ENCODE results near the gene LGALS4. TPM values are rescaled to one million over a fixed set of nuclear protein-coding genes. Genes with fewer than 3 reads are reported as not detected.
"Not testable (repeated sequence)": the region's sequence is repeated elsewhere in the genome, so short reads cannot be mapped to it uniquely, and the experiment has no call there.

Gene LGALS4
- total RNA-seq (1 to 10 TPM in 1 of 2 donors, under 1 TPM in 1; 0.51 to 2.9 TPM), polyA plus RNA-seq (100 to 1,000 TPM in 1 of 2 donors, 1 to 10 TPM in 1; 9.1 to 544 TPM)
- long read RNA-seq, donor 1 = 0 reads
- long read RNA-seq, donor 2 = 0 reads

GRCh38 chr19:38812841-38813320, at the start of gene LGALS4:
LGALS4 (minus strand) TSS chr19:38812945; CDS start chr19:38812886, 59 bp downstream.
- DNase-seq (peak in 1 of 2 donors; percentile 36), ATAC-seq (ENCODE audit: low FRiP score) (peak; percentile 13)
- H3K4me1 ChIP-seq (ENCODE audit: control insufficient read depth in 1 of 2, insufficient read depth in 2 of 2, low read length in 2 of 2) = no peaks in the 10 kb centered on the region
- H3K27me3 ChIP-seq (ENCODE audit: control insufficient read depth in 1 of 2, insufficient read depth in 2 of 2, low read length in 1 of 2) = no peaks in the 10 kb centered on the region
- peaks cover 0 to 4% of the 10 kb centered on the region in 2 donors for H3K36me3 ChIP-seq (ENCODE audit: control insufficient read depth in 1 of 2, insufficient read depth in 2 of 2, low read length in 1 of 2)
- no peaks in the 10 kb centered on the region for H3K9me3 ChIP-seq (ENCODE audit: control insufficient read depth, low read length)
- intact Hi-C loops (cut with DNase I) = no loop called here
- H3K4me3 ChIP-seq (ENCODE audit: low read length in 2 of 2) = no peak within 1 kb of the TSS
- 83 to 87% methylated on average over 15 of the region's 15 CpGs for whole genome bisulfite sequencing, 2 donors
- no peak within 1 kb of the TSS for H3K27ac ChIP-seq (ENCODE audit: low read depth in 1 of 2, low read length in 2 of 2)

- DNase-seq (no peak), ATAC-seq (ENCODE audit: low FRiP score) (no peak)
- no peak overlapping the region for H3K4me3 ChIP-seq (ENCODE audit: low read length in 2 of 2)
- intact Hi-C loops (cut with DNase I) = no loop called here
- 96 to 97% methylated on average over 3 of the region's 3 CpGs for WGBS, 2 donors
- H3K4me1 ChIP-seq (ENCODE audit: control insufficient read depth in 1 of 2, insufficient read depth in 2 of 2, low read length in 2 of 2) = no peaks in the 10 kb centered on the region
- no peak overlapping the region for H3K27ac ChIP-seq (ENCODE audit: low read depth in 1 of 2, low read length in 2 of 2)
- no peaks in the 10 kb centered on the region for H3K36me3 ChIP-seq (ENCODE audit: control insufficient read depth in 1 of 2, insufficient read depth in 2 of 2, low read length in 1 of 2)
- no peaks in the 10 kb centered on the region for H3K9me3 ChIP-seq (ENCODE audit: control insufficient read depth, low read length)
- no peaks in the 10 kb centered on the region for H3K27me3 ChIP-seq (ENCODE audit: control insufficient read depth in 1 of 2, insufficient read depth in 2 of 2, low read length in 1 of 2)
Measured at GRCh38 chr19:38861368-38861767, 48.6 kb upstream of the LGALS4 start.

GRCh38 chr19:38859631-38860204, 47.0 kb upstream of the LGALS4 start:
- intact Hi-C loops (cut with DNase I); ATAC-seq (ENCODE audit: low FRiP score); H3K36me3 ChIP-seq (ENCODE audit: control insufficient read depth in 1 of 2, insufficient read depth in 2 of 2, low read length in 1 of 2); H3K4me1 ChIP-seq (ENCODE audit: control insufficient read depth in 1 of 2, insufficient read depth in 2 of 2, low read length in 2 of 2); H3K9me3 ChIP-seq (ENCODE audit: control insufficient read depth, low read length); H3K4me3 ChIP-seq (ENCODE audit: low read length in 2 of 2); H3K27me3 ChIP-seq (ENCODE audit: control insufficient read depth in 1 of 2, insufficient read depth in 2 of 2, low read length in 1 of 2); DNase-seq; H3K27ac ChIP-seq (ENCODE audit: low read depth in 1 of 2, low read length in 2 of 2): not testable (repeated sequence)
- WGBS, 2 donors = 74 to 76% methylated on average over 20 to 21 of the region's 21 CpGs

GRCh38 chr19:38856813-38857212, 44.1 kb upstream of the LGALS4 start:
- H3K36me3 ChIP-seq (ENCODE audit: control insufficient read depth in 1 of 2, insufficient read depth in 2 of 2, low read length in 1 of 2) = no peaks in the 10 kb centered on the region
- intact Hi-C loops (cut with DNase I) = no loop called here
- 78 to 81% methylated on average over 3 of the region's 3 CpGs for WGBS, 2 donors
- H3K4me1 ChIP-seq (ENCODE audit: control insufficient read depth in 1 of 2, insufficient read depth in 2 of 2, low read length in 2 of 2) = no peaks in the 10 kb centered on the region
- H3K9me3 ChIP-seq (ENCODE audit: control insufficient read depth, low read length) = no peaks in the 10 kb centered on the region
- no peak for DNase-seq
- H3K4me3 ChIP-seq (ENCODE audit: low read length in 2 of 2) = no peak overlapping the region
- H3K27me3 ChIP-seq (ENCODE audit: control insufficient read depth in 1 of 2, insufficient read depth in 2 of 2, low read length in 1 of 2) = no peaks in the 10 kb centered on the region
- no peak overlapping the region for H3K27ac ChIP-seq (ENCODE audit: low read depth in 1 of 2, low read length in 2 of 2)
- ATAC-seq (ENCODE audit: low FRiP score) = no peak

- 91 to 94% methylated on average over 22 to 34 of the region's 37 CpGs for WGBS, 2 donors
- intact Hi-C loops (cut with DNase I); H3K4me1 ChIP-seq (ENCODE audit: control insufficient read depth in 1 of 2, insufficient read depth in 2 of 2, low read length in 2 of 2); H3K4me3 ChIP-seq (ENCODE audit: low read length in 2 of 2); H3K36me3 ChIP-seq (ENCODE audit: control insufficient read depth in 1 of 2, insufficient read depth in 2 of 2, low read length in 1 of 2); H3K27ac ChIP-seq (ENCODE audit: low read depth in 1 of 2, low read length in 2 of 2); DNase-seq; H3K9me3 ChIP-seq (ENCODE audit: control insufficient read depth, low read length); ATAC-seq (ENCODE audit: low FRiP score); H3K27me3 ChIP-seq (ENCODE audit: control insufficient read depth in 1 of 2, insufficient read depth in 2 of 2, low read length in 1 of 2): not testable (repeated sequence)
Measured at GRCh38 chr19:38855751-38856150, 43.0 kb upstream of the LGALS4 start.

GRCh38 chr19:38854961-38855360, 42.2 kb upstream of the LGALS4 start:
- H3K4me3 ChIP-seq (ENCODE audit: low read length in 2 of 2); H3K27ac ChIP-seq (ENCODE audit: low read depth in 1 of 2, low read length in 2 of 2); H3K4me1 ChIP-seq (ENCODE audit: control insufficient read depth in 1 of 2, insufficient read depth in 2 of 2, low read length in 2 of 2); DNase-seq; ATAC-seq (ENCODE audit: low FRiP score); H3K9me3 ChIP-seq (ENCODE audit: control insufficient read depth, low read length); H3K27me3 ChIP-seq (ENCODE audit: control insufficient read depth in 1 of 2, insufficient read depth in 2 of 2, low read length in 1 of 2); H3K36me3 ChIP-seq (ENCODE audit: control insufficient read depth in 1 of 2, insufficient read depth in 2 of 2, low read length in 1 of 2): not testable (repeated sequence)
- intact Hi-C loops (cut with DNase I) = loop anchor here in 1 of 2 donors (5.0 kb wide), 2 partner anchors 238 to 518 kb away; partner anchors contain the start of genes CATSPERG, EIF3K and MAP4K1
- WGBS, 2 donors = 87 to 90% methylated on average over 3 of the region's 3 CpGs

- Histone ChIP-seq H3K4me3 (ENCODE audit: low read length in 2 of 2) (no peak overlapping the region), H3K27me3 (ENCODE audit: control insufficient read depth in 1 of 2, insufficient read depth in 2 of 2, low read length in 1 of 2) (no peaks in the 10 kb centered on the region), H3K36me3 (ENCODE audit: control insufficient read depth in 1 of 2, insufficient read depth in 2 of 2, low read length in 1 of 2) (no peaks in the 10 kb centered on the region), H3K9me3 (ENCODE audit: control insufficient read depth, low read length) (no peaks in the 10 kb centered on the region), H3K4me1 (ENCODE audit: control insufficient read depth in 1 of 2, insufficient read depth in 2 of 2, low read length in 2 of 2) (no peaks in the 10 kb centered on the region), H3K27ac (ENCODE audit: low read depth in 1 of 2, low read length in 2 of 2) (no peak overlapping the region)
- ATAC-seq (ENCODE audit: low FRiP score) (no peak), DNase-seq (no peak)
- WGBS, 2 donors = 85 to 89% methylated on average over 17 of the region's 17 CpGs
- intact Hi-C loops (cut with DNase I) = loop anchor here in 1 of 2 donors (5.0 kb wide), 2 partner anchors 236 to 516 kb away; partner anchors contain the start of genes CATSPERG, EIF3K and MAP4K1
Measured at GRCh38 chr19:38853214-38853613, 40.5 kb upstream of the LGALS4 start.

- intact Hi-C loops (cut with DNase I) = loop anchor here in 1 of 2 donors (5.0 kb wide), 2 partner anchors 235 to 515 kb away; partner anchors contain the start of genes CATSPERG, EIF3K and MAP4K1
- DNase-seq = peak; percentile 79 to 89
- ATAC-seq (ENCODE audit: low FRiP score) = no peak
- Histone ChIP-seq H3K4me1 (ENCODE audit: control insufficient read depth in 1 of 2, insufficient read depth in 2 of 2, low read length in 2 of 2) (no peaks in the 10 kb centered on the region), H3K4me3 (ENCODE audit: low read length in 2 of 2) (peak overlapping the region; percentile 86 to 92), H3K36me3 (ENCODE audit: control insufficient read depth in 1 of 2, insufficient read depth in 2 of 2, low read length in 1 of 2) (no peaks in the 10 kb centered on the region), H3K27ac (ENCODE audit: low read depth in 1 of 2, low read length in 2 of 2) (peak overlapping the region; percentile 82 to 91), H3K27me3 (ENCODE audit: control insufficient read depth in 1 of 2, insufficient read depth in 2 of 2, low read length in 1 of 2) (no peaks in the 10 kb centered on the region), H3K9me3 (ENCODE audit: control insufficient read depth, low read length) (no peaks in the 10 kb centered on the region)
- 0 to 1% methylated on average over 52 of the region's 52 CpGs for WGBS, 2 donors
Measured at GRCh38 chr19:38852231-38853044, 39.7 kb upstream of the LGALS4 start.

Measured in aorta (tissue), 5 donors.